Fibroblast of lung (primary cell): Measurements from ENCODE around the gene ATXN1. TPM values are rescaled to one million over a fixed set of nuclear protein-coding genes. Genes with fewer than 3 reads are reported as not detected.

ENCODE experiments used
- DNase-seq, 2 donors: peaks; one replicate each; pipeline versions ENCODE4 v3.0.0 to v3.0.0-alpha.2; 2010; ENCODE audit warnings: low read depth in 2 of 2
- H2AFZ ChIP-seq: 2 replicates; pipeline ENCODE4 v1.5.1; 2012; ENCODE audit warnings: low read length, control low read depth, inconsistent platforms
- H3K27ac ChIP-seq: 2 replicates; pipeline ENCODE4 v1.5.1; 2011; ENCODE audit warnings: low read length, control low read depth; ENCODE audit not compliant: insufficient read depth
- H3K27me3 ChIP-seq: 2 replicates; pipeline ENCODE4 v1.5.1; 2011; ENCODE audit warnings: mild to moderate bottlenecking, low read length; ENCODE audit not compliant: control insufficient read depth, insufficient read depth
- H3K36me3 ChIP-seq: 2 replicates; pipeline ENCODE4 v1.5.1; 2011; ENCODE audit warnings: low read length; ENCODE audit not compliant: control insufficient read depth, insufficient read depth
- H3K4me1 ChIP-seq: 2 replicates; pipeline ENCODE4 v1.5.1; 2011; ENCODE audit warnings: low read length; ENCODE audit not compliant: control insufficient read depth, insufficient read depth; ENCODE audit errors: extremely low read depth
- H3K4me2 ChIP-seq: 2 replicates; pipeline ENCODE4 v1.5.1; 2011; ENCODE audit warnings: low read length, control low read depth; ENCODE audit not compliant: insufficient read depth; ENCODE audit errors: extremely low read depth
- H3K4me3 ChIP-seq, 4 experiments: fragments of 200-600 bp in 1 of 4; sonication (generic) in 1 of 4; replicated peaks in 1 of 4; 2 replicates each; pipeline ENCODE4 v1.5.1; 2011 to 2016; ENCODE audit warnings: low read length in 4 of 4, low read depth in 3 of 4, mild to moderate bottlenecking in 3 of 4, control low read depth in 2 of 4, inconsistent platforms in 1 of 4, mixed read lengths in 1 of 4; ENCODE audit not compliant: insufficient read depth in 1 of 4; ENCODE audit errors: control extremely low read depth in 1 of 4
- H3K79me2 ChIP-seq: 2 replicates; pipeline ENCODE4 v1.5.1; 2012; ENCODE audit warnings: mild to moderate bottlenecking, low read length, inconsistent platforms; ENCODE audit not compliant: control insufficient read depth, insufficient read depth
- H3K9ac ChIP-seq: 2 replicates; pipeline ENCODE4 v1.5.1; 2011; ENCODE audit warnings: mild to moderate bottlenecking, low read length, control low read depth; ENCODE audit not compliant: insufficient read depth
- H3K9me3 ChIP-seq: 2 replicates; pipeline ENCODE4 v1.5.1; 2012; ENCODE audit warnings: low read depth, low read length; ENCODE audit not compliant: control insufficient read depth, insufficient read depth
- H4K20me1 ChIP-seq: 2 replicates; pipeline ENCODE4 v1.5.1; 2011; ENCODE audit warnings: low read length; ENCODE audit not compliant: control insufficient read depth, insufficient read depth; ENCODE audit errors: extremely low read depth
- EZH2 ChIP-seq: IDR thresholded peaks from 2 replicates; pipeline ENCODE4 v1.5.1; 2012; ENCODE audit warnings: low read length, control low read depth, mild to moderate bottlenecking; ENCODE audit errors: missing control alignments
- polyA plus RNA-seq, 2 donors: library from polyadenylated mRNA; depleted of rRNA in 1 of 2; stranded (reverse) in 1 of 2; unstranded in 1 of 2; fragments of >200 nt; gene quantifications; 2 replicates each; pipeline ENCODE4 v1.2.1, GENCODE V29; 2011 to 2012; ENCODE audit warnings: missing spikeins in 1 of 2
- total RNA-seq: library from RNA; depleted of rRNA; stranded (reverse); fragments of >200 nt; gene quantifications from 2 replicates; pipeline ENCODE4 v1.2.1, GENCODE V29; 2014
- TF ChIP-seq, protein P1 (sequence below), 2 donors: IDR thresholded peaks in 1 of 2; conservative IDR thresholded peaks in 1 of 2; 1 replicate in 1 of 2; 2 replicates in 1 of 2; pipeline ENCODE4 v1.5.1; 2011 to 2012; ENCODE audit warnings: low read length in 2 of 2, control low read depth in 1 of 2, inconsistent platforms in 1 of 2, low read depth in 1 of 2, mild to moderate bottlenecking in 1 of 2

Gene ATXN1
- total and polyA plus RNA-seq, 2 donors (not counting 1 experiment from before 2014, with no cell fraction given), result 15.8 to 40.5 TPM

DNA sequence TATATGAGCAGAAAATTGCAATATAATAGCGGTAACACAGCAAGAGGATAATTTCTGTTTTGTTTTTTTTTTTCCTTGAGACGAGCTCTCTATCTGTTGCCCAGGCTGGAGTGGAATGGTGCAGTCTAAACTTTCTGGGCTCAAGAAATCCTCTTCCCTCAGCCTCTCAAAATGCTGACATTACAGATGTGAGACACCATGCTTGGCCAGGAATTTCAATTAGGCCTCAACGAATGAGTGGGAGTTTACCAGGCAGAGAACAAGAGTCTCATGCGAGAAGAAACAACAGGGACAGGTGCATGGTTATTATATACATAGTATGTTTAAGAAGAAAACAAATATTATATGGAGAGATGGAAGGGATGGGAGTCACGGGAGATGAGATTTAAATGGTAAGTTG is 111.4 kb downstream of the ATXN1 start:
- no peak overlapping the region for H3K27ac ChIP-seq
- no peak overlapping the region for H3K4me3 ChIP-seq
- H3K27me3 ChIP-seq, result no peaks in the 10 kb centered on the region
- H3K36me3 ChIP-seq, result peaks cover 2% of the 10 kb centered on the region
- no peak for TF ChIP-seq EZH2
- TF ChIP-seq, protein P1, sequence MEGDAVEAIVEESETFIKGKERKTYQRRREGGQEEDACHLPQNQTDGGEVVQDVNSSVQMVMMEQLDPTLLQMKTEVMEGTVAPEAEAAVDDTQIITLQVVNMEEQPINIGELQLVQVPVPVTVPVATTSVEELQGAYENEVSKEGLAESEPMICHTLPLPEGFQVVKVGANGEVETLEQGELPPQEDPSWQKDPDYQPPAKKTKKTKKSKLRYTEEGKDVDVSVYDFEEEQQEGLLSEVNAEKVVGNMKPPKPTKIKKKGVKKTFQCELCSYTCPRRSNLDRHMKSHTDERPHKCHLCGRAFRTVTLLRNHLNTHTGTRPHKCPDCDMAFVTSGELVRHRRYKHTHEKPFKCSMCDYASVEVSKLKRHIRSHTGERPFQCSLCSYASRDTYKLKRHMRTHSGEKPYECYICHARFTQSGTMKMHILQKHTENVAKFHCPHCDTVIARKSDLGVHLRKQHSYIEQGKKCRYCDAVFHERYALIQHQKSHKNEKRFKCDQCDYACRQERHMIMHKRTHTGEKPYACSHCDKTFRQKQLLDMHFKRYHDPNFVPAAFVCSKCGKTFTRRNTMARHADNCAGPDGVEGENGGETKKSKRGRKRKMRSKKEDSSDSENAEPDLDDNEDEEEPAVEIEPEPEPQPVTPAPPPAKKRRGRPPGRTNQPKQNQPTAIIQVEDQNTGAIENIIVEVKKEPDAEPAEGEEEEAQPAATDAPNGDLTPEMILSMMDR (conservative IDR thresholded peaks at IDR 0.05 in 1 of 2, IDR thresholded peaks at IDR 0.05 in 1 of 2; ENCODE audit: low read depth in 1 of 2, low read length in 2 of 2), result no peak
- H3K4me2 ChIP-seq, result no peak overlapping the region
- H2AFZ ChIP-seq, result no peak overlapping the region
- no peak overlapping the region for H3K9ac ChIP-seq
- no peak for DNase-seq
- no peaks in the 10 kb centered on the region for H3K4me1 ChIP-seq
- no peaks in the 10 kb centered on the region for H4K20me1 ChIP-seq
- no peaks in the 10 kb centered on the region for H3K9me3 ChIP-seq
- no peaks in the 10 kb centered on the region for H3K79me2 ChIP-seq

DNA sequence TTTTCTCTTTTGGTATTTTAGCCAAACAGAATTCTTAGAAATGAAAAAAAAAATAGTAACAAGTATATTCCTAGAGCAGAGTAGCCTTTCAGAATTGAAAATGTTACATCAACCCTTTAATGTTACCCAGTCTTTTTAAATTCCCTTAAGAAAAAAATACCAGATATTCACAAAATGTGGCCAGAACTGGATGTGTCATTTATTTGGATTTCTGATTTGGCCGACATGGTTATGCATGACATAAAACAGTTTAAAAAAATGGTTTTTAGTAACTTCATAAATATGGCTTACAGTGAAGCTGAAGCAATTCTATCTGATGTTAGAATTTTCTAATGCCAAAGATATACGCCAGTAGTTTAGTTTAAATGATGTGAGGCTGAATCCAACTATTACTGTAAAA is 112.0 kb downstream of the ATXN1 start:
- Histone ChIP-seq H3K4me3 (no peak overlapping the region), H3K79me2 (no peaks in the 10 kb centered on the region), H3K27ac (no peak overlapping the region), H3K9ac (no peak overlapping the region), H3K4me1 (no peaks in the 10 kb centered on the region), H4K20me1 (no peaks in the 10 kb centered on the region), H3K36me3 (peaks cover 6% of the 10 kb centered on the region), H3K4me2 (no peak overlapping the region), H3K9me3 (no peaks in the 10 kb centered on the region), H3K27me3 (no peaks in the 10 kb centered on the region), H2AFZ (no peak overlapping the region)
- TF ChIP-seq, protein P1 (conservative IDR thresholded peaks at IDR 0.05 in 1 of 2, IDR thresholded peaks at IDR 0.05 in 1 of 2; ENCODE audit: low read depth in 1 of 2, low read length in 2 of 2), result no peak
- TF ChIP-seq EZH2, result no peak
- no peak for DNase-seq

DNA sequence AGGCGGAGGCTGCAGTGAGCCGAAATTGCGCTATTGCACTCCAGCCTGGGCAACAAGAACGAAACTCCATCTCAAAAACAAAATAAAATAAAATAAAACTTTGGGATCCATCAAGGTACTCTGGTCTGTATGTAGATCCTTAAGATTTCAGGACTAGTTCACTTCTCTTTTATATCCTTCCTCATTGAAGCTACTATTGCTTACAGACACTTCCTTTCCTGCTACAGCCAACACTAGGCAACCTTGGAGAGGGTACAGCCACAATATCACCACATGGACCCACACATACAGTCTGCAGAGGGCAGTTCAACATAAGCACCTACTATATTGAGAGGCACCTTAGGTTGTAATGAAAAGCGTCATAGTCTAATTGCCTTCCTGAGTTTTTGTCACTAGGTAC is 113.3 kb downstream of the ATXN1 start:
- Histone ChIP-seq H3K9ac (no peak overlapping the region), H3K4me1 (no peaks in the 10 kb centered on the region), H3K4me2 (no peak overlapping the region), H3K36me3 (peaks cover 5% of the 10 kb centered on the region), H3K27ac (no peak overlapping the region), H4K20me1 (no peaks in the 10 kb centered on the region), H3K9me3 (no peaks in the 10 kb centered on the region), H3K27me3 (no peaks in the 10 kb centered on the region), H2AFZ (no peak overlapping the region), H3K4me3 (no peak overlapping the region), H3K79me2 (no peaks in the 10 kb centered on the region)
- no peak for TF ChIP-seq EZH2
- TF ChIP-seq, protein P1 (conservative IDR thresholded peaks at IDR 0.05 in 1 of 2, IDR thresholded peaks at IDR 0.05 in 1 of 2; ENCODE audit: low read depth in 1 of 2, low read length in 2 of 2), result no peak
- no peak for DNase-seq
